ENCODE data around the gene GRID1.

Gene GRID1

DNA sequence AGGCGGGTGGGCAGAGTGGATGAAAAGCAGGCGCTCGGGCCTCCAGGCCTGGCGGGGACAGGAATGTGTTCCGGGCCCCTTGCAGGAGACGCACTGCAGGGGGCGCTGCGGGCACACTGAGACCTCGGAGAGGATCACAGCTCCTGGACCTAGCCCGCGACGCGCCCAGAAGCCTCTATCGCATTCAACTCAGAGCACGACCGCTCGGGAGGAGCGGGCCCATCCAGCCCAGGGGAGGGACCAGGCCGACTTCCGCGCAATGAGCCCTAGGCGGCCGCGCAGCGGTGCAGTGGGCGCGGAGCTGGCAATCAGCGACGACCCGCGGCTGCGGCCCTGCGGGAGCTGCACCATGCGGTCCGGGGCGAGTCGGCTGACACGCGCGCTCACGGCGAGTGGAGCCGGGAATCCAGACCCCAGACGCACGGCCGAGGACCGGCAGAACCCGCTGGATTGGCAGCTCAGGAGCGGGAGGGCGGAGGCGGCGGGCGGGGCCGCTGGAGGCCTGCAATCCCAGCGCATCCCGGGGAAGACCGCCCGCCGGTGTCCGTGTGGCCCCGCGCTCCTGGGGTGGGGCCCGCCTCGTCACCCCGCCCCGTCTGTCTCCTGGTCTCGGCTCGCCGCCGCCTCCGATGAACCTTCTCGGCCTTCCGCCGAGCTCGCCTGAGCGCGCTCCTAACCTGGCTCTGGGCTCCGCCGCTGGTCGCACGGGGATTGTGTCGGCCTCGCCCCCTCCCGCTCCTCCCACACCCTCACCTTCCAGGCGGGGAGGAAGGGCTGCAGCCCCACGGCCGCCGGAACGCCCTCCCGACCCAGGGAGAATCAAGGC lies 33.5 kb upstream of the GRID1 start:
- H3K27ac ChIP-seq (ENCODE audit: poor library complexity, severe bottlenecking): peak overlapping the region; percentile 6
- ATAC-seq (ENCODE audit: low read depth): peak; percentile 96
- TF ChIP-seq, protein P1, sequence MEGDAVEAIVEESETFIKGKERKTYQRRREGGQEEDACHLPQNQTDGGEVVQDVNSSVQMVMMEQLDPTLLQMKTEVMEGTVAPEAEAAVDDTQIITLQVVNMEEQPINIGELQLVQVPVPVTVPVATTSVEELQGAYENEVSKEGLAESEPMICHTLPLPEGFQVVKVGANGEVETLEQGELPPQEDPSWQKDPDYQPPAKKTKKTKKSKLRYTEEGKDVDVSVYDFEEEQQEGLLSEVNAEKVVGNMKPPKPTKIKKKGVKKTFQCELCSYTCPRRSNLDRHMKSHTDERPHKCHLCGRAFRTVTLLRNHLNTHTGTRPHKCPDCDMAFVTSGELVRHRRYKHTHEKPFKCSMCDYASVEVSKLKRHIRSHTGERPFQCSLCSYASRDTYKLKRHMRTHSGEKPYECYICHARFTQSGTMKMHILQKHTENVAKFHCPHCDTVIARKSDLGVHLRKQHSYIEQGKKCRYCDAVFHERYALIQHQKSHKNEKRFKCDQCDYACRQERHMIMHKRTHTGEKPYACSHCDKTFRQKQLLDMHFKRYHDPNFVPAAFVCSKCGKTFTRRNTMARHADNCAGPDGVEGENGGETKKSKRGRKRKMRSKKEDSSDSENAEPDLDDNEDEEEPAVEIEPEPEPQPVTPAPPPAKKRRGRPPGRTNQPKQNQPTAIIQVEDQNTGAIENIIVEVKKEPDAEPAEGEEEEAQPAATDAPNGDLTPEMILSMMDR (IDR thresholded peaks at IDR 0.05; ENCODE audit: poor library complexity, severe bottlenecking): peak; percentile 93
- no peaks in the 10 kb centered on the region for H3K9me3 ChIP-seq (ENCODE audit: severe bottlenecking)
- H3K4me3 ChIP-seq (ENCODE audit: severe bottlenecking): peak overlapping the region; percentile 53
- H3K4me1 ChIP-seq (ENCODE audit: insufficient read depth, poor library complexity, severe bottlenecking): peaks cover 3% of the 10 kb centered on the region
- DNase-seq (ENCODE audit: low spot score): peak; percentile 92
- H3K27me3 ChIP-seq (ENCODE audit: insufficient read depth, poor library complexity, severe bottlenecking): no peaks in the 10 kb centered on the region
- no peaks in the 10 kb centered on the region for H3K36me3 ChIP-seq (ENCODE audit: low read depth)

DNA sequence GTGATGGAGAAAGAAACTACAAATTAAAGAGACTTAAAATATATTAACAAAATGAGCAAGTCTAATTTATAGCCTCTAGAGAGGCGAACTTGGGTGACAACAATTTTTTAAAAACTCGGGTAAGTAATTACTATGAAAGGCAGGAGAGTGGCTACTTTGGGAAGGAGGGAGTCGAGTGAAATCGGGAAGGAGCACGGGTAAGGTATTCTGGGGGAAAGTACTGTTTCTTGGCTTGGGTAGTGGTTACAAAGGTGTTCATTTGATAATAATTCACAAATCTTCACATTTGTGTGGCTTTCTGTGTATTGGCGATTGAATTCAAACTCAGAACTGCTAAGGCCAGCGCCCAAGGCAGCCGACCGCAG lies 32.9 kb upstream of the GRID1 start:
- Histone ChIP-seq H3K36me3 (ENCODE audit: low read depth) (no peaks in the 10 kb centered on the region), H3K27ac (ENCODE audit: poor library complexity, severe bottlenecking) (peak overlapping the region; percentile 6), H3K27me3 (ENCODE audit: insufficient read depth, poor library complexity, severe bottlenecking) (no peaks in the 10 kb centered on the region), H3K4me1 (ENCODE audit: insufficient read depth, poor library complexity, severe bottlenecking) (peaks cover 3% of the 10 kb centered on the region), H3K4me3 (ENCODE audit: severe bottlenecking) (peak overlapping the region; percentile 53), H3K9me3 (ENCODE audit: severe bottlenecking) (no peaks in the 10 kb centered on the region)
- DNase-seq (ENCODE audit: low spot score): no peak
- no peak for ATAC-seq (ENCODE audit: low read depth)
- TF ChIP-seq, protein P1 (IDR thresholded peaks at IDR 0.05; ENCODE audit: poor library complexity, severe bottlenecking): no peak

DNA sequence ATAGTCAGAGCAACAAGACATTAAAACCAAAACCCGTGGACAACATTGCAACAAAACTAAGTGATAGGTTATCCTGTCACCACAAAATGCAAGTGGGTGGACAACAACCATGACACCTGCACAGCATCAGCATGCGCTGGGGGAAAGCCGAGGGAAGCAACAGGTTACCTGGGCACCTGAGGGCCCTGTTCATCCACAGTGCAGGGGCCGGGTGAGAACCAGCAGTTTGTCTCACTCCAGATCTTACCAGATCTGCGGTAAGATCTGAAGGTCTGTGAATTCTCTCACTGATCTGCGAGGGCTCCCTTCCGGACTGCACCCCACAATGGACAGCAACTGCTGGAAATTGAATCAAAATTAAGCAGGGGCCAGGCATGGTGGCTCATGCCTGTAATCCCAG lies 30.5 kb upstream of the GRID1 start:
- Histone ChIP-seq H3K27me3 (ENCODE audit: insufficient read depth, poor library complexity, severe bottlenecking) (no peaks in the 10 kb centered on the region), H3K4me3 (ENCODE audit: severe bottlenecking) (no peak overlapping the region), H3K27ac (ENCODE audit: poor library complexity, severe bottlenecking) (no peak overlapping the region), H3K36me3 (ENCODE audit: low read depth) (no peaks in the 10 kb centered on the region), H3K9me3 (ENCODE audit: severe bottlenecking) (no peaks in the 10 kb centered on the region), H3K4me1 (ENCODE audit: insufficient read depth, poor library complexity, severe bottlenecking) (peaks cover 3% of the 10 kb centered on the region)
- DNase-seq (ENCODE audit: low spot score) (no peak), ATAC-seq (ENCODE audit: low read depth) (no peak)
- TF ChIP-seq, protein P1 (IDR thresholded peaks at IDR 0.05; ENCODE audit: poor library complexity, severe bottlenecking): no peak

DNA sequence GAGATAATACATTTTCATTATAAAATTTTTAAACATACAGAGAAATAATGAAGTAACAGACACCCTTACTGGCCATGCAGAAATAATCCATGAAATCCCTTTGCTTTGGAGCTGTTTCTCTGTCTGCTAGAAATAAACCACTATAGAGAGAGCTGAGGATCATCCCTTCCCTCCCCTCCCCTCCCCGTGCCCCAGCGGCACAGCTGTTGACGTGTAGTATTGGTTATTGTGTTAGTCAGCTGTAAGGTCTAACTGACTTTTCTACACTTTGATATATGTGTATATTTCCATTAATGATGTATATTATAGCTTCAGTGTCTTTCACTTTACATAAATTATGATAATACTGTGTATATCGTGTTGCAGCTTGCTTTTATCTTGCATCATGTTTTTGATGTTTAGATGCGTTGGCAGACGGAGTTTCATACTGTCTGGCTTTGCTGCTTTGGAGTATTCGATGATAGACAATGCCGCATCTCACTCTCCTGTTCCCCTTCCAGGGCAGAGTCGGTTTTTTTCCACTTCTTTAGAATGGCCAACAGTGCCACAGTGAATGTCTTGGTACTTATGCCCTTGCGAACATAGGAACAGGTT lies 27.4 kb upstream of the GRID1 start:
- Histone ChIP-seq H3K36me3 (ENCODE audit: low read depth) (no peaks in the 10 kb centered on the region), H3K4me3 (ENCODE audit: severe bottlenecking) (no peak overlapping the region), H3K27ac (ENCODE audit: poor library complexity, severe bottlenecking) (no peak overlapping the region), H3K9me3 (ENCODE audit: severe bottlenecking) (no peaks in the 10 kb centered on the region), H3K27me3 (ENCODE audit: insufficient read depth, poor library complexity, severe bottlenecking) (no peaks in the 10 kb centered on the region), H3K4me1 (ENCODE audit: insufficient read depth, poor library complexity, severe bottlenecking) (no peaks in the 10 kb centered on the region)
- DNase-seq (ENCODE audit: low spot score): no peak
- ATAC-seq (ENCODE audit: low read depth): no peak
- TF ChIP-seq, protein P1 (IDR thresholded peaks at IDR 0.05; ENCODE audit: poor library complexity, severe bottlenecking): no peak

DNA sequence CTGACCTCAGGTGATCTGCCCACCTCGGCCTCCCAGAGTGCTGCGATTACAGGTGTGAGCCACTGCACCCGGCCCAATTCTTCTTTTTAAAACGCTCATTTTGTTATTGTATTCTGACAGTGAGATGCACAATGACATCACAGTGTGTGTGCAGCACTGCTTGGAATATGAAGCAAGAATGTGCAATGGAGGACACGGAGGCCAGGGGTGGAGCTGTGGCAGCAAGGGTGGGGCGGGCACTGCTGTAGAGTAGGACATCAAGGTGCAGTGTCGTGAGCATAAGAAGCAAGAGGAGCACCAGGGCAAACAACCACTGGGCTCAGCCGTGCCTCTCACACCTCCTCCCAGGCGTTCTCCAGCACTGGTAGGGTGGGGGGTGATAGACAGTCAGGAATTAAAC lies 26.8 kb upstream of the GRID1 start:
- TF ChIP-seq, protein P1 (IDR thresholded peaks at IDR 0.05; ENCODE audit: poor library complexity, severe bottlenecking): no peak
- no peaks in the 10 kb centered on the region for H3K9me3 ChIP-seq (ENCODE audit: severe bottlenecking)
- H3K27me3 ChIP-seq (ENCODE audit: insufficient read depth, poor library complexity, severe bottlenecking): no peaks in the 10 kb centered on the region
- no peak overlapping the region for H3K27ac ChIP-seq (ENCODE audit: poor library complexity, severe bottlenecking)
- no peak for DNase-seq (ENCODE audit: low spot score)
- no peaks in the 10 kb centered on the region for H3K4me1 ChIP-seq (ENCODE audit: insufficient read depth, poor library complexity, severe bottlenecking)
- H3K4me3 ChIP-seq (ENCODE audit: severe bottlenecking): no peak overlapping the region
- H3K36me3 ChIP-seq (ENCODE audit: low read depth): no peaks in the 10 kb centered on the region
- no peak for ATAC-seq (ENCODE audit: low read depth)
